CD4-positive, alpha-beta T cell treated with Interleukin-4 for 1 hour (primary cell): ENCODE measurements around the gene MAPKAPK2.

Experiments used
- DNase-seq, 2 donors: peaks; one replicate each; pipeline ENCODE4 v3.0.0-alpha.2; 2020 to 2022

MAPKAPK2 gene

GRCh38 chr1:206661161-206661820 lies 23.4 kb upstream of the MAPKAPK2 start:
- no peak for DNase-seq

- DNase-seq = no peak
Measured at GRCh38 chr1:206662396-206663092, 22.2 kb upstream of the MAPKAPK2 start.

GRCh38 chr1:206663362-206663761 lies 21.3 kb upstream of the MAPKAPK2 start:
- no peak for DNase-seq

GRCh38 chr1:206663832-206664652 lies 20.7 kb upstream of the MAPKAPK2 start:
- peak; percentile 68 to 77 for DNase-seq

GRCh38 chr1:206664740-206665139 lies 20.0 kb upstream of the MAPKAPK2 start:
- no peak for DNase-seq

- no peak for DNase-seq
Measured at GRCh38 chr1:206666031-206666561, 18.6 kb upstream of the MAPKAPK2 start.

GRCh38 chr1:206666954-206667665 lies 17.6 kb upstream of the MAPKAPK2 start:
- no peak for DNase-seq

GRCh38 chr1:206668351-206668750 lies 16.4 kb upstream of the MAPKAPK2 start:
- no peak for DNase-seq

GRCh38 chr1:206668874-206669410 lies 15.8 kb upstream of the MAPKAPK2 start:
- DNase-seq = no peak

GRCh38 chr1:206672011-206672688 lies 12.6 kb upstream of the MAPKAPK2 start:
- DNase-seq = no peak

GRCh38 chr1:206672844-206673758 lies 11.6 kb upstream of the MAPKAPK2 start:
- no peak for DNase-seq

- no peak for DNase-seq
Measured at GRCh38 chr1:206674236-206674635, 10.5 kb upstream of the MAPKAPK2 start.

GRCh38 chr1:206674745-206675175 lies 9.9 kb upstream of the MAPKAPK2 start:
- DNase-seq = no peak

- DNase-seq = no peak
Measured at GRCh38 chr1:206676499-206676898, 8.2 kb upstream of the MAPKAPK2 start.

- DNase-seq = no peak
Measured at GRCh38 chr1:206678490-206678889, 6.2 kb upstream of the MAPKAPK2 start.

- DNase-seq = peak in 1 of 2 donors; percentile 50
Measured at GRCh38 chr1:206679738-206680211, 4.9 kb upstream of the MAPKAPK2 start.

GRCh38 chr1:206680279-206680678 lies 4.4 kb upstream of the MAPKAPK2 start:
- no peak for DNase-seq

GRCh38 chr1:206681359-206681758 lies 3.3 kb upstream of the MAPKAPK2 start:
- DNase-seq = no peak

GRCh38 chr1:206682111-206682510 lies 2.6 kb upstream of the MAPKAPK2 start:
- DNase-seq = no peak

GRCh38 chr1:206683313-206683712 lies 1.4 kb upstream of the MAPKAPK2 start:
- no peak for DNase-seq

- DNase-seq = no peak
Measured at GRCh38 chr1:206684003-206684402, 702 bp upstream of the MAPKAPK2 start.
